ENCODE results near the gene CCT6A. TPM values are rescaled to one million over a fixed set of nuclear protein-coding genes. Genes with fewer than 3 reads are reported as not detected.
"Not testable (repeated sequence)": the region's sequence is repeated elsewhere in the genome, so short reads cannot be mapped to it uniquely, and the experiment has no call there.

Gene CCT6A
- total RNA-seq, 1 donor from 2014 or later: 150 TPM

DNA sequence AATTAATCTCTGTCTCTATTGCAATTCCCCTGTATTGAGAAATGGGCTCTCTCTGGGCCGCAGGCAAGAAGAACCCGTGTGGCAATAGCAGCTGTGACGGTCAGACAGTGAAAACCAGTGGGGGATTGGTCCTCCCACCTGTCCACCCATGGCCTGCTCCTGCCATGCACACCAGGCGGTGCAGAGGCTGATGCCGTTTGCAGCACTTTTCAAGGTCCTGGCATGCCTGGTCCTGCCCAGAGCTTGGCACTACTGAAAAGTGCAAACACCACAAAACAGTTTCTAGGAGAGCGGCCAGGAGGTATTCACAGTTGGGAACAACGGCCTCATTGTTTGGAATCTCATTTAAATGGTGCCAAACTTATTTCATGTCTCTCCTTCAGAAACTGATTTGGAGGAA lies 41.9 kb upstream of the CCT6A start:
- Mint-ChIP-seq H3K9me3 (ENCODE audit: low read depth) (no peaks in the 10 kb centered on the region), H3K36me3 (ENCODE audit: insufficient read depth) (peaks cover 13% of the 10 kb centered on the region), H3K27ac (no peak overlapping the region), H3K27me3 (no peaks in the 10 kb centered on the region), H3K4me3 (ENCODE audit: low read depth) (no peak overlapping the region), H3K4me1 (ENCODE audit: low read depth) (peaks cover 13% of the 10 kb centered on the region)
- DNase-seq (ENCODE audit: low spot score, unreplicated experiment): no peak
- TF ChIP-seq, protein P1, sequence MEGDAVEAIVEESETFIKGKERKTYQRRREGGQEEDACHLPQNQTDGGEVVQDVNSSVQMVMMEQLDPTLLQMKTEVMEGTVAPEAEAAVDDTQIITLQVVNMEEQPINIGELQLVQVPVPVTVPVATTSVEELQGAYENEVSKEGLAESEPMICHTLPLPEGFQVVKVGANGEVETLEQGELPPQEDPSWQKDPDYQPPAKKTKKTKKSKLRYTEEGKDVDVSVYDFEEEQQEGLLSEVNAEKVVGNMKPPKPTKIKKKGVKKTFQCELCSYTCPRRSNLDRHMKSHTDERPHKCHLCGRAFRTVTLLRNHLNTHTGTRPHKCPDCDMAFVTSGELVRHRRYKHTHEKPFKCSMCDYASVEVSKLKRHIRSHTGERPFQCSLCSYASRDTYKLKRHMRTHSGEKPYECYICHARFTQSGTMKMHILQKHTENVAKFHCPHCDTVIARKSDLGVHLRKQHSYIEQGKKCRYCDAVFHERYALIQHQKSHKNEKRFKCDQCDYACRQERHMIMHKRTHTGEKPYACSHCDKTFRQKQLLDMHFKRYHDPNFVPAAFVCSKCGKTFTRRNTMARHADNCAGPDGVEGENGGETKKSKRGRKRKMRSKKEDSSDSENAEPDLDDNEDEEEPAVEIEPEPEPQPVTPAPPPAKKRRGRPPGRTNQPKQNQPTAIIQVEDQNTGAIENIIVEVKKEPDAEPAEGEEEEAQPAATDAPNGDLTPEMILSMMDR (IDR thresholded peaks at IDR 0.05; ENCODE audit: unreplicated experiment): no peak

DNA sequence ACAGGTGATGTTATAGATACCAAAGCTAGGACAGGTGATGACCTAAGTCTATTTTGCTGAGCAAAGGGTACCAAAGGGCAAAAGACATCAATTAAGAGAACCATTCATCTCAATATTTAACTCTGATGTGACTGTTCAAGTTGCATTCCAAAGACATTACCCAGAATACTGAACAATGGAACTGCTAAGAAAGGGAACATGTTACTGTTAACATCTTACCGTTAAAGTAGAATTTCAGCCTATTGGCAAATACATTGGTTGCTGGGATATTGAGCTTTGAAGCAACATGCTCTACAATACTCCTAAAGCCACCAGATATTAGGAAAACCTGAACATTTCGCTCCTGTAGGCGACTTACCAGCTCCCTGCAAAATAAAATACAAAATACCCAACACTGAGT lies 34.5 kb upstream of the CCT6A start:
- H3K36me3 Mint-ChIP-seq (ENCODE audit: insufficient read depth): peaks cover 14% of the 10 kb centered on the region
- H3K9me3 Mint-ChIP-seq (ENCODE audit: low read depth); H3K27me3 Mint-ChIP-seq; H3K4me1 Mint-ChIP-seq (ENCODE audit: low read depth); H3K4me3 Mint-ChIP-seq (ENCODE audit: low read depth); DNase-seq (ENCODE audit: low spot score, unreplicated experiment): not testable (repeated sequence)
- H3K27ac Mint-ChIP-seq: peak overlapping the region; percentile 29

DNA sequence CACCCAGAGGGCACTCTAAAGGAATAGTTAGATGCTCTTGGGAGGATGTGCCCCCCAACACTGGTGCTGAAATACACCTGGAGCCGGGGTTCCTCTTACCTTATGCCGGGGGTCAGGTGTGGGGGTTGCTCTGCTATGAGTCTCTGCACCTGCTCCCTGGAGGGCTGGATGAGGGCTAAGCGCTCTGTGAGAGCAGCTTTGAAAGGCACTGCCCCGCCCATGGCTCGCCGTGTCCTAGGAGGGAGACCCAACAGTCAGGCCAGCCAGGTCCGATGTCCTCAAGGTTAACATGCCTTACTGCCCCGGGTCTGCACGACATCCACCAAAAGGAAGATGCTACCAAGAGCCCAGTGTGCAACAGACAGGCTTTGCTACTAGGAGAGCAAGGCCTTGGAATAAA lies 32.1 kb upstream of the CCT6A start:
- Mint-ChIP-seq H3K4me3 (ENCODE audit: low read depth) (no peak overlapping the region), H3K27me3 (no peaks in the 10 kb centered on the region), H3K36me3 (ENCODE audit: insufficient read depth) (peaks cover 12% of the 10 kb centered on the region), H3K9me3 (ENCODE audit: low read depth) (no peaks in the 10 kb centered on the region), H3K4me1 (ENCODE audit: low read depth) (peaks cover 1% of the 10 kb centered on the region), H3K27ac (no peak overlapping the region)
- DNase-seq (ENCODE audit: low spot score, unreplicated experiment): no peak
- TF ChIP-seq, protein P1 (IDR thresholded peaks at IDR 0.05; ENCODE audit: unreplicated experiment): no peak

DNA sequence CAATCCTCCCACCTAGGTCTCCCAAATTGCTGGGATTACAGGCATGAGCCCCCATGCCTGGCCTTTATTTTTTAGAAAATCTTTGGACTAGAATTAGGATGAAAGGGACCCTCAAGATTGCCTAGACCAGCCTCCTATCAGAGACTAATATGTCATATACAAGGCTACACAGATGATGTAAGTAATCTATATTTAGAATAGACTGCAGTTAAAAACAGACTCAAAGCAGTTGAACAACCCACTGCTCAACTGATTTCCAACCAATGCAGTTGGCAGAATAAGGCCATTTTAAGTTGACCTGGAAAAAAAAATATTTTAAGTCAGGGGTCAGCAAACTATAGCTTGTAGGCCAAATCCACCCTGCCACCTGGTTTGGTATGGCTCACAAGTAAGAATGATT lies 28.1 kb upstream of the CCT6A start:
- no peaks in the 10 kb centered on the region for H3K9me3 Mint-ChIP-seq (ENCODE audit: low read depth)
- no peaks in the 10 kb centered on the region for H3K27me3 Mint-ChIP-seq
- no peaks in the 10 kb centered on the region for H3K4me1 Mint-ChIP-seq (ENCODE audit: low read depth)
- H3K36me3 Mint-ChIP-seq (ENCODE audit: insufficient read depth): peaks cover 15% of the 10 kb centered on the region
- no peak for DNase-seq (ENCODE audit: low spot score, unreplicated experiment)
- TF ChIP-seq, protein P1 (IDR thresholded peaks at IDR 0.05; ENCODE audit: unreplicated experiment): no peak
- H3K4me3 Mint-ChIP-seq (ENCODE audit: low read depth): no peak overlapping the region
- no peak overlapping the region for H3K27ac Mint-ChIP-seq

DNA sequence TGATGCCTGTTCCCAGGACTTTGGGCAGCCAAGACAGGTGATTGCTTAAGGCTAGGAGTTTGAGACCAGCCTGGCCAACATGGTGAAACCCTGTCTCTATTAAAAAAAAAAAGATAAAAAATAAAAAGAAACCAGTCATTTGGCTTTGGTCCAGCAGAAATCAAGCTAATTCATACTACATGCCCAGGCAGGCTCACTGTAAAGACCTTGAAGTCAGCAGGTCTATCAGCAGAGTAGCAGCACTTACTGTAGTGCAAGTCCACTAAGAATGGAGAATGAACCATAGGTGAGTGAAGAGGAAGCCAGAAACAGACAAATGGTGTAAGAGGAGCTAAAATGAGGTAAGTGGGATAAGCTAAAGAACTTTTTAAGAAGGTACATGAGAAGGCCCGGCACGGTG lies 25.0 kb upstream of the CCT6A start:
- peaks cover 19% of the 10 kb centered on the region for H3K36me3 Mint-ChIP-seq (ENCODE audit: insufficient read depth)

More for the DNA sequence above, 25.0 kb upstream of the CCT6A start:
- DNase-seq (ENCODE audit: low spot score, unreplicated experiment): no peak
- no peak overlapping the region for H3K27ac Mint-ChIP-seq
- H3K27me3 Mint-ChIP-seq: no peaks in the 10 kb centered on the region
- TF ChIP-seq, protein P1 (IDR thresholded peaks at IDR 0.05; ENCODE audit: unreplicated experiment): no peak
- no peaks in the 10 kb centered on the region for H3K9me3 Mint-ChIP-seq (ENCODE audit: low read depth)
- no peak overlapping the region for H3K4me3 Mint-ChIP-seq (ENCODE audit: low read depth)
- H3K4me1 Mint-ChIP-seq (ENCODE audit: low read depth): peaks cover 9% of the 10 kb centered on the region
